ENCODE data around the gene RRP12. TPM values are rescaled to one million over a fixed set of nuclear protein-coding genes. Genes with fewer than 3 reads are reported as not detected.

RRP12 gene
- total RNA-seq, 1 donor: 15.9 TPM

DNA sequence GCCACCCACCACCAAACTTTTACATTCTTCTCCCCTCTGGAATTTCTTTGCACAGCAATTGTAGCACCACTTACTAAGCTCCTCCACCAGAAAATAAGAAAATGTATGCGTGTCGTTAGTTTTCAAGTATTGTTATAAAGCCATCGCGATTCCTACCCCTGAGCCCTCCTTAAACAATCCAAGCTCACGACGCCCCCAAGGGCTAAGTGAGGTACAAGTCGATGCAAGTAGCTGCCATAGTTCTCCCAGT, 67.9 kb downstream of the RRP12 start:
- no peaks in the 10 kb centered on the region for H3K36me3 ChIP-seq (ENCODE audit: insufficient read depth, low read length)
- H3K4me3 ChIP-seq (ENCODE audit: insufficient read depth, low read length): peak overlapping the region; percentile 84
- H3K27me3 ChIP-seq (ENCODE audit: insufficient read depth, low read length): peaks cover 31% of the 10 kb centered on the region
- no peaks in the 10 kb centered on the region for H4K20me1 ChIP-seq (ENCODE audit: insufficient read depth, low read length)
- H3K4me2 ChIP-seq (ENCODE audit: insufficient read depth, low read length): peak overlapping the region; percentile 90
- peaks cover 20% of the 10 kb centered on the region for H3K4me1 ChIP-seq (ENCODE audit: insufficient read depth, low read length)
- DNase-seq (ENCODE audit: insufficient read length, low spot score, missing footprints): peak; percentile 93
- peaks cover 14% of the 10 kb centered on the region for H3K79me2 ChIP-seq (ENCODE audit: insufficient read depth, low read length)
- peak overlapping the region; percentile 89 for H2AFZ ChIP-seq (ENCODE audit: low read length)
- no peaks in the 10 kb centered on the region for H3K9me3 ChIP-seq (ENCODE audit: low read depth, low read length)
- H3K27ac ChIP-seq (ENCODE audit: low read depth, low read length): peak overlapping the region; percentile 49
- TF ChIP-seq, protein P1, sequence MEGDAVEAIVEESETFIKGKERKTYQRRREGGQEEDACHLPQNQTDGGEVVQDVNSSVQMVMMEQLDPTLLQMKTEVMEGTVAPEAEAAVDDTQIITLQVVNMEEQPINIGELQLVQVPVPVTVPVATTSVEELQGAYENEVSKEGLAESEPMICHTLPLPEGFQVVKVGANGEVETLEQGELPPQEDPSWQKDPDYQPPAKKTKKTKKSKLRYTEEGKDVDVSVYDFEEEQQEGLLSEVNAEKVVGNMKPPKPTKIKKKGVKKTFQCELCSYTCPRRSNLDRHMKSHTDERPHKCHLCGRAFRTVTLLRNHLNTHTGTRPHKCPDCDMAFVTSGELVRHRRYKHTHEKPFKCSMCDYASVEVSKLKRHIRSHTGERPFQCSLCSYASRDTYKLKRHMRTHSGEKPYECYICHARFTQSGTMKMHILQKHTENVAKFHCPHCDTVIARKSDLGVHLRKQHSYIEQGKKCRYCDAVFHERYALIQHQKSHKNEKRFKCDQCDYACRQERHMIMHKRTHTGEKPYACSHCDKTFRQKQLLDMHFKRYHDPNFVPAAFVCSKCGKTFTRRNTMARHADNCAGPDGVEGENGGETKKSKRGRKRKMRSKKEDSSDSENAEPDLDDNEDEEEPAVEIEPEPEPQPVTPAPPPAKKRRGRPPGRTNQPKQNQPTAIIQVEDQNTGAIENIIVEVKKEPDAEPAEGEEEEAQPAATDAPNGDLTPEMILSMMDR (IDR thresholded peaks at IDR 0.05; ENCODE audit: extremely low read depth, low read depth, low read length): no peak

DNA sequence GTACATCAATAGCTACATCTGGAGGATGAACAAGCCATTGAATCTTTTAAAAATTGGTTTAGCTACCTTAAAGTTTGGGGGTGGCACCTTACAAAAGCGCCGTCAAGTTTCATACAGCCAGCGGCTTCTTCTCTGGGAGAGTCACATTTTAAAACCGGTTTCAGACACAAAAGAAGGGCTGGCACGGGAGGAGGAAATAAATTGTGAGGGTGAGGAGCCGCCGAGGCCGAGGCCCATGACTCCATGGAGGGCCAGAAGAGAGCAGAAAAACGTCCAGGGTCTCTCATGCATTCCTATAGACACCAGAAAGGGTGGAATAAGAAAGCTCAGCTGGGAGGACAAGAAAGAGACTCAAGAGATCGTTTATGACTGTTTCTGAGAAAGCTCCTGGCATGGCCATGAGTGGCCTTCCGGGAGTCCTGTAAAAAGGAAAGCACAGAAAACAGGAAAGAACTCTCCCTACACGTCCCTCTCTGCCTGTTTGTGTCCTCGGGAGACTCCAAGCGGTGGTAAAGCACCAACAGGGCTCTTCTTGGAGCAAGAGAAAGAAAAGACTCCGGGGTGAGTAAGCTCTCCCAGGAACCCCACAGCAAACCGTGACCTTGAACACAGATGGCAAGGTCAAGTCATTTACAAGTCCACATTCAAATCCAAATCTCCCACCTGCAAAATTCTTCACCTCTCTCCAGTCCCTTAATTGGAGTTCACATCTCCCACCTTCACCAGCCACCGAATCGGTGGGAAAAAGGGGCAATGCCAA, 68.4 kb downstream of the RRP12 start:
- H3K36me3 ChIP-seq (ENCODE audit: insufficient read depth, low read length): no peaks in the 10 kb centered on the region
- peak overlapping the region; percentile 84 for H3K4me3 ChIP-seq (ENCODE audit: insufficient read depth, low read length)
- TF ChIP-seq, protein P1 (IDR thresholded peaks at IDR 0.05; ENCODE audit: extremely low read depth, low read depth, low read length): peak; percentile 45
- peaks cover 14% of the 10 kb centered on the region for H3K79me2 ChIP-seq (ENCODE audit: insufficient read depth, low read length)
- DNase-seq (ENCODE audit: insufficient read length, low spot score, missing footprints): peak; percentile 97
- no peaks in the 10 kb centered on the region for H4K20me1 ChIP-seq (ENCODE audit: insufficient read depth, low read length)
- H3K27ac ChIP-seq (ENCODE audit: low read depth, low read length): peak overlapping the region; percentile 49
- peaks cover 20% of the 10 kb centered on the region for H3K4me1 ChIP-seq (ENCODE audit: insufficient read depth, low read length)
- H3K9me3 ChIP-seq (ENCODE audit: low read depth, low read length): no peaks in the 10 kb centered on the region
- H3K4me2 ChIP-seq (ENCODE audit: insufficient read depth, low read length): peak overlapping the region; percentile 90
- peak overlapping the region; percentile 89 for H2AFZ ChIP-seq (ENCODE audit: low read length)
- H3K27me3 ChIP-seq (ENCODE audit: insufficient read depth, low read length): peaks cover 26% of the 10 kb centered on the region

DNA sequence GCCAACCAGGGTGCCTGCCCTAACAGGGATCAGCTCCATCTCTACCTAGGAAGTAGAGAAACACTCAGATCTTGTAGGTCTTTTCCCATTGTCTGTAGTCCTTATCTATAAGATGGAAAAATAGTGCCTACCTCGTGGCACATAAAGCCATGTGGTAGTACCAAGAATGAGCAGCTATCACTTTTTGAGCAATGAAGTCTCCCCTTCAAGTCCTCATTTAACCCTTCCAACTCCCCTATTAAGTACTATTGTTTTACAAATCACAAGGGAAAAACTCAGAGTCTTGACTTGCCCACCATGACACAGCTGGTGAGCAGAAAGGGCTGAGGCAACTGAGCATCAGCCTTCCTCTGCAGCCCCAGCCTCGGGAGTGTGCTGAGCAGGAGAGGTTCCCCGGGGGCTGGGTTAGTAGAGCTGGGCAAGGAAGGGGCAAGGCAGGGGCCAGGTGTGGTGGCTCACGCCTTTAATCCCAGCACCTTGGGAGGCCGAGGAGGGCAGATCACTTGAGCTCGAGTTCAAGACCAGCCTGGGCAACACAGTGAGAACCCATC, 69.9 kb downstream of the RRP12 start:
- H4K20me1 ChIP-seq (ENCODE audit: insufficient read depth, low read length): no peaks in the 10 kb centered on the region
- H3K36me3 ChIP-seq (ENCODE audit: insufficient read depth, low read length): no peaks in the 10 kb centered on the region
- peaks cover 11% of the 10 kb centered on the region for H3K27me3 ChIP-seq (ENCODE audit: insufficient read depth, low read length)
- H3K4me2 ChIP-seq (ENCODE audit: insufficient read depth, low read length): no peak overlapping the region
- H3K4me3 ChIP-seq (ENCODE audit: insufficient read depth, low read length): no peak overlapping the region
- TF ChIP-seq, protein P1 (IDR thresholded peaks at IDR 0.05; ENCODE audit: extremely low read depth, low read depth, low read length): no peak
- no peak overlapping the region for H3K27ac ChIP-seq (ENCODE audit: low read depth, low read length)
- no peak for DNase-seq (ENCODE audit: insufficient read length, low spot score, missing footprints)
- H3K9me3 ChIP-seq (ENCODE audit: low read depth, low read length): no peaks in the 10 kb centered on the region
- peaks cover 20% of the 10 kb centered on the region for H3K4me1 ChIP-seq (ENCODE audit: insufficient read depth, low read length)
- H3K79me2 ChIP-seq (ENCODE audit: insufficient read depth, low read length): peaks cover 14% of the 10 kb centered on the region
- H2AFZ ChIP-seq (ENCODE audit: low read length): no peak overlapping the region

DNA sequence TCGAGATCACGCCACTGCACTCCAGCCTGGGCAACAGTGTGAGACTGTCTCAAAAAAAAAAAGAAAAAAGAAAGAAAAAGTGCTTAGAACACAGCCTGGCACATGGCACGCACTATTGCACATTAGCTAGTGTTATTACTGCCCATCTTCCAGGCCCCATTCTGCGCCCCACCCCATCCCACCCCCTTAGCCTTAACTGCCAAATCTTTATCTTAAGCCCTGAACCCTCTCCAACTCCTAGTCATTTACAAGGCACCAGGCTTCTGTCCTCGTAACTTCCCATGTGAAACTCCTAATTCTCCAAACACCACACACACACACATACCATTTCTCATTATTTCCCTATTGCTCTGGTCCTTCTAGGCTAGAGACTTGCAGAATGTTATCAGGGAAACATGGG, 71.4 kb downstream of the RRP12 start:
- Histone ChIP-seq H3K79me2 (ENCODE audit: insufficient read depth, low read length) (peaks cover 14% of the 10 kb centered on the region), H3K4me2 (ENCODE audit: insufficient read depth, low read length) (no peak overlapping the region), H4K20me1 (ENCODE audit: insufficient read depth, low read length) (no peaks in the 10 kb centered on the region), H3K27ac (ENCODE audit: low read depth, low read length) (no peak overlapping the region), H3K4me3 (ENCODE audit: insufficient read depth, low read length) (no peak overlapping the region), H2AFZ (ENCODE audit: low read length) (no peak overlapping the region), H3K4me1 (ENCODE audit: insufficient read depth, low read length) (peaks cover 20% of the 10 kb centered on the region), H3K9me3 (ENCODE audit: low read depth, low read length) (no peaks in the 10 kb centered on the region), H3K27me3 (ENCODE audit: insufficient read depth, low read length) (no peaks in the 10 kb centered on the region), H3K36me3 (ENCODE audit: insufficient read depth, low read length) (no peaks in the 10 kb centered on the region)
- no peak for DNase-seq (ENCODE audit: insufficient read length, low spot score, missing footprints)
- TF ChIP-seq, protein P1 (IDR thresholded peaks at IDR 0.05; ENCODE audit: extremely low read depth, low read depth, low read length): no peak

Measured in osteoblast (primary cell).